GM23338 (cell line): ENCODE measurements around the gene ZNF804B. TPM values are rescaled to one million over a fixed set of nuclear protein-coding genes. Genes with fewer than 3 reads are reported as not detected.

Experiments
- ATAC-seq: fragments of 200-7000 bp; cut with Tn5 transposase; 3 replicates; pipeline ENCODE4 v1.9.1; 2020
- DNase-seq: peaks from one replicate; pipeline ENCODE4 v3.0.0-alpha.2; 2015; ENCODE audit warnings: low spot score
- H2AFZ ChIP-seq: fragments of 200-600 bp; sonication (generic); 2 replicates; pipeline ENCODE4 v1.8.0; 2016; ENCODE audit warnings: antibody characterized with exemption, mild to moderate bottlenecking, moderate library complexity
- H3F3A ChIP-seq: fragments of 200-600 bp; sonication (generic); replicated peaks from 2 replicates; pipeline ENCODE4 v1.8.0; 2017; ENCODE audit warnings: antibody characterized with exemption, mixed run types, low read depth
- H3K27ac ChIP-seq: fragments of 200-600 bp; sonication (generic); 2 replicates; pipeline ENCODE4 v1.6.1; 2016; ENCODE audit warnings: low read depth
- H3K27me3 ChIP-seq: fragments of 200-600 bp; sonication (generic); 2 replicates; pipeline ENCODE4 v1.8.0; 2016; ENCODE audit warnings: mild to moderate bottlenecking, mixed run types, moderate library complexity; ENCODE audit not compliant: insufficient read depth
- H3K36me3 ChIP-seq: fragments of 200-600 bp; sonication (generic); 2 replicates; pipeline ENCODE4 v1.8.0; 2016; ENCODE audit warnings: mild to moderate bottlenecking; ENCODE audit not compliant: insufficient read depth
- H3K4me1 ChIP-seq: fragments of 200-600 bp; sonication (generic); 2 replicates; pipeline ENCODE4 v1.8.0; 2016; ENCODE audit warnings: mild to moderate bottlenecking, moderate library complexity; ENCODE audit not compliant: insufficient read depth
- H3K4me2 ChIP-seq: fragments of 200-600 bp; sonication (generic); 2 replicates; pipeline ENCODE4 v1.7.1; 2017; ENCODE audit warnings: mixed run types
- H3K4me3 ChIP-seq: fragments of 200-600 bp; sonication (generic); 2 replicates; pipeline ENCODE4 v1.6.1; 2016; ENCODE audit warnings: mixed run types
- H3K79me2 ChIP-seq: fragments of 200-600 bp; sonication (generic); replicated peaks from 2 replicates; pipeline ENCODE4 v1.8.0; 2017; ENCODE audit warnings: mild to moderate bottlenecking; ENCODE audit not compliant: insufficient read depth
- H3K9me2 ChIP-seq: fragments of 200-600 bp; sonication (generic); 2 replicates; pipeline ENCODE4 v1.8.0; 2017; ENCODE audit not compliant: insufficient read depth
- H4K20me1 ChIP-seq: fragments of 200-600 bp; sonication (generic); replicated peaks from 2 replicates; pipeline ENCODE4 v1.8.0; 2017; ENCODE audit warnings: mild to moderate bottlenecking; ENCODE audit not compliant: insufficient read depth
- H3K27ac Mint-ChIP-seq: 2 replicates; pipeline ENCODE4 v1.8.0; 2020; ENCODE audit warnings: inconsistent platforms, mild to moderate bottlenecking, moderate library complexity, mixed read lengths
- H3K27me3 Mint-ChIP-seq: 3 replicates; pipeline ENCODE4 v1.8.0; 2022; ENCODE audit warnings: low read depth, mild to moderate bottlenecking, moderate library complexity, mixed read lengths, inconsistent platforms; ENCODE audit not compliant: insufficient read depth, poor library complexity
- H3K36me3 Mint-ChIP-seq: 3 replicates; pipeline ENCODE4 v1.8.0; 2021; ENCODE audit warnings: low read depth, mild to moderate bottlenecking, inconsistent platforms, moderate library complexity, mixed read lengths
- H3K4me1 Mint-ChIP-seq: 3 replicates; pipeline ENCODE4 v1.8.0; 2020; ENCODE audit warnings: mild to moderate bottlenecking, inconsistent platforms, mixed read lengths
- H3K4me3 Mint-ChIP-seq: 3 replicates; pipeline ENCODE4 v1.8.0; 2021; ENCODE audit warnings: moderate library complexity, mild to moderate bottlenecking, inconsistent platforms, mixed read lengths
- H3K9me3 Mint-ChIP-seq: 3 replicates; pipeline ENCODE4 v1.8.0; 2020; ENCODE audit warnings: moderate library complexity, mild to moderate bottlenecking, inconsistent platforms, mixed read lengths
- CREB1 ChIP-seq: fragments of 250-450 bp; sonication (Bioruptor Pico); IDR thresholded peaks from 2 replicates; pipeline ENCODE4 v1.5.0; 2020; ENCODE audit warnings: low read depth, mild to moderate bottlenecking, moderate library complexity
- CTCF ChIP-seq, 2 experiments: fragments of 200-600 bp in 1 of 2; sonication (generic) in 1 of 2; conservative IDR thresholded peaks; 2 replicates each; pipeline versions ENCODE4 v1.5.1 to v1.6.1; 2016 to 2017; ENCODE audit warnings: antibody characterized with exemption in 2 of 2, low read depth in 2 of 2, mild to moderate bottlenecking in 2 of 2, moderate library complexity in 1 of 2
- REST ChIP-seq: IDR thresholded peaks from one replicate; pipeline ENCODE4 v1.6.1; 2018; ENCODE audit warnings: antibody characterized with exemption; ENCODE audit not compliant: unreplicated experiment
- ZNF114 ChIP-seq: fragments of 250-450 bp; sonication (Bioruptor Pico); IDR thresholded peaks from 2 replicates; pipeline ENCODE4 v1.5.0; 2020; ENCODE audit warnings: mild to moderate bottlenecking, moderate library complexity
- ZNF462 ChIP-seq: fragments of 250-450 bp; sonication (Bioruptor Pico); IDR thresholded peaks from 2 replicates; pipeline ENCODE4 v1.5.0; 2020; ENCODE audit warnings: mild to moderate bottlenecking, moderate library complexity
- polyA plus RNA-seq: library from polyadenylated mRNA; unstranded; fragments of >200 nt; fragmentation: Nextera tagmentation; extraction: Ambion mirVana; gene quantifications from 2 replicates; pipeline ENCODE4 v1.2.1, GENCODE V29; 2016
- total RNA-seq: library from RNA; depleted of rRNA; stranded (reverse); fragments of >200 nt; shearing (Covaris generic); gene quantifications from 2 replicates; pipeline ENCODE4 v1.2.3, GENCODE V29; 2014

The ZNF804B gene
- total and polyA plus RNA-seq, 2 experiments from 2014 or later: not detected

GRCh38 chr7:89085580-89085979, 326.1 kb downstream of the ZNF804B start (continued):
- TF ChIP-seq ZNF114 (CRISPR knock-in tag): no peak
- no peak for TF ChIP-seq REST
- no peak for TF ChIP-seq CREB1 (CRISPR knock-in tag)
- no peak for TF ChIP-seq CTCF (conservative IDR thresholded peaks at IDR 0.05; ENCODE audit: low read depth in 2 of 2)

GRCh38 chr7:89091550-89091949, 332.1 kb downstream of the ZNF804B start:
- peaks cover 23% of the 10 kb centered on the region for H3K4me1 Mint-ChIP-seq
- no peak overlapping the region for H3K4me3 Mint-ChIP-seq
- peaks cover 2% of the 10 kb centered on the region; the same call in 2 of the 3 replicates for H3K36me3 Mint-ChIP-seq
- TF ChIP-seq CTCF (conservative IDR thresholded peaks at IDR 0.05; ENCODE audit: low read depth in 2 of 2): no peak
- TF ChIP-seq ZNF462 (CRISPR knock-in tag): peak; percentile 57; the same call in 1 of the 2 replicates
- no peak overlapping the region for H3K4me3 ChIP-seq
- H3K27ac Mint-ChIP-seq: peak overlapping the region; percentile 91
- no peaks in the 10 kb centered on the region; the same call in 2 of the 3 replicates for H3K9me3 Mint-ChIP-seq
- no peaks in the 10 kb centered on the region for H3F3A ChIP-seq
- ATAC-seq (peak; percentile 91), DNase-seq (peak; percentile 9)
- no peaks in the 10 kb centered on the region for H3K27me3 Mint-ChIP-seq
- no peak overlapping the region for H2AFZ ChIP-seq
- peaks cover 18% of the 10 kb centered on the region for H3K4me1 ChIP-seq
- no peaks in the 10 kb centered on the region for H3K36me3 ChIP-seq
- peak overlapping the region; percentile 67 for H3K27ac ChIP-seq
- H4K20me1 ChIP-seq: no peaks in the 10 kb centered on the region
- H3K27me3 ChIP-seq: no peaks in the 10 kb centered on the region
- H3K79me2 ChIP-seq: no peaks in the 10 kb centered on the region
- H3K9me2 ChIP-seq: peaks cover 8% of the 10 kb centered on the region; the same call in 1 of the 2 replicates
- peak overlapping the region; percentile 15 for H3K4me2 ChIP-seq
